Natural killer cell (primary cell): ENCODE measurements around the gene NHSL1. TPM values are rescaled to one million over a fixed set of nuclear protein-coding genes. Genes with fewer than 3 reads are reported as not detected.

Source experiments
- ATAC-seq, 3 donors: fragments of 150-1000 bp in 2 of 3; fragments of 200-7000 bp in 1 of 3; cut with Tn5 transposase; 1 replicate in 1 of 3; 2 replicates in 2 of 3; pipeline ENCODE4 v1.10.0; 2021; ENCODE audit warnings: mild to moderate bottlenecking in 2 of 3, moderate library complexity in 2 of 3
- DNase-seq, 2 donors: peaks; one replicate each; pipeline versions ENCODE4 v3.0.0 to v3.0.0-alpha.2; 2013 to 2021; ENCODE audit warnings: mixed read lengths in 1 of 2
- H3K27ac ChIP-seq: one replicate; pipeline ENCODE4 v1.5.1; 2013; ENCODE audit warnings: mild to moderate bottlenecking, low read length
- H3K27me3 ChIP-seq: one replicate; pipeline ENCODE4 v1.6.1; 2013; ENCODE audit warnings: low read length; ENCODE audit not compliant: control insufficient read depth, insufficient read depth
- H3K36me3 ChIP-seq: one replicate; pipeline ENCODE4 v1.6.1; 2013; ENCODE audit warnings: low read length; ENCODE audit not compliant: control insufficient read depth, insufficient read depth
- H3K4me1 ChIP-seq: one replicate; pipeline ENCODE4 v1.6.1; 2013; ENCODE audit warnings: low read length; ENCODE audit not compliant: control insufficient read depth, insufficient read depth
- H3K4me3 ChIP-seq: one replicate; pipeline ENCODE4 v1.5.1; 2013; ENCODE audit warnings: low read length
- H3K9me3 ChIP-seq: one replicate; pipeline ENCODE4 v1.6.1; 2013; ENCODE audit warnings: low read length; ENCODE audit not compliant: control insufficient read depth, insufficient read depth
- H3K27ac Mint-ChIP-seq, 2 donors: one replicate each; pipeline ENCODE4 v1.8.0; 2022; ENCODE audit warnings: mild to moderate bottlenecking in 2 of 2, mixed read lengths in 2 of 2, moderate library complexity in 1 of 2
- H3K27me3 Mint-ChIP-seq, 2 donors: one replicate each; pipeline ENCODE4 v1.8.0; 2022; ENCODE audit warnings: low read depth in 2 of 2, mixed read lengths in 2 of 2
- H3K36me3 Mint-ChIP-seq: one replicate; pipeline ENCODE4 v1.8.0; 2022; ENCODE audit warnings: mixed read lengths
- H3K4me1 Mint-ChIP-seq, 2 donors: one replicate each; pipeline ENCODE4 v1.8.0; 2022; ENCODE audit warnings: mixed read lengths in 2 of 2
- H3K4me3 Mint-ChIP-seq: one replicate; pipeline ENCODE4 v1.8.0; 2022; ENCODE audit warnings: mild to moderate bottlenecking, moderate library complexity, mixed read lengths
- H3K9me3 Mint-ChIP-seq, 2 donors: one replicate each; pipeline ENCODE4 v1.8.0; 2022; ENCODE audit warnings: mixed read lengths in 2 of 2
- CTCF ChIP-seq: fragments of 200-600 bp; IDR thresholded peaks from one replicate; pipeline ENCODE4 v1.8.0; 2022; ENCODE audit warnings: antibody characterized with exemption
- WGBS: methylation state at CpG from one replicate; pipeline ENCODE4 v1.1.7; 2013; ENCODE audit warnings: missing lambda C conversion rate; ENCODE audit not compliant: insufficient coverage; 5-methylcytosine and 5-hydroxymethylcytosine counted together
- intact Hi-C: fragments of 100-400 bp; cut with micrococcal nuclease; formaldehyde crosslinking; loops from one replicate; pipeline ENCODE4 v1.14.2; 2022
- total RNA-seq, 4 donors: library from RNA; stranded (reverse); fragments of 120-200 nt in 1 of 4; gene quantifications; one replicate each; pipeline versions ENCODE4 v1.2.3 to v1.2.4, GENCODE V29; 2013 to 2022

The NHSL1 gene
- total RNA-seq, 3 donors from 2014 or later (not counting 1 experiment from before 2014, with no cell fraction given): 0.38 to 0.75 (median 0.68) TPM

- no peaks in the 10 kb centered on the region for H3K9me3 ChIP-seq
- Mint-ChIP-seq H3K27ac (no peak overlapping the region), H3K36me3 (no peaks in the 10 kb centered on the region), H3K27me3 (peaks cover 5 to 6% of the 10 kb centered on the region in 2 donors), H3K4me1 (no peaks in the 10 kb centered on the region), H3K4me3 (no peak overlapping the region), H3K9me3 (no peaks in the 10 kb centered on the region)
- ATAC-seq: no peak
- TF ChIP-seq CTCF: no peak
- WGBS: 92% methylated on average over 29 of the region's 29 CpGs
- no peaks in the 10 kb centered on the region for H3K36me3 ChIP-seq
- H3K27me3 ChIP-seq: no peaks in the 10 kb centered on the region
- no peaks in the 10 kb centered on the region for H3K4me1 ChIP-seq
- no peak overlapping the region for H3K27ac ChIP-seq
- DNase-seq: no peak
- H3K4me3 ChIP-seq: no peak overlapping the region
- intact Hi-C loops: no loop called here
These were observed 68.7 kb downstream of the NHSL1 start for GRCh38 chr6:138430361-138431145.

- Histone ChIP-seq H3K4me1 (no peaks in the 10 kb centered on the region), H3K4me3 (no peak overlapping the region), H3K36me3 (no peaks in the 10 kb centered on the region), H3K27ac (no peak overlapping the region), H3K9me3 (no peaks in the 10 kb centered on the region), H3K27me3 (no peaks in the 10 kb centered on the region)
- Mint-ChIP-seq H3K4me3 (no peak overlapping the region), H3K36me3 (no peaks in the 10 kb centered on the region), H3K27me3 (peaks cover 6 to 7% of the 10 kb centered on the region in 2 donors), H3K27ac (no peak overlapping the region), H3K4me1 (no peaks in the 10 kb centered on the region), H3K9me3 (no peaks in the 10 kb centered on the region)
- ATAC-seq (no peak), DNase-seq (no peak)
- 96% methylated on average over 12 of the region's 12 CpGs for whole genome bisulfite sequencing
- no peak for TF ChIP-seq CTCF
- intact Hi-C loops: loop anchor here (1.0 to 2.0 kb wide), 2 partner anchors 88 to 163 kb away; no protein-coding TSS in a partner anchor
These were observed 69.5 kb downstream of the NHSL1 start for GRCh38 chr6:138429761-138430160.

GRCh38 chr6:138428944-138429598, 70.2 kb downstream of the NHSL1 start:
- no peak overlapping the region for H3K4me3 Mint-ChIP-seq
- Histone ChIP-seq H3K9me3 (no peaks in the 10 kb centered on the region), H3K4me1 (no peaks in the 10 kb centered on the region), H3K4me3 (no peak overlapping the region), H3K27ac (no peak overlapping the region), H3K36me3 (no peaks in the 10 kb centered on the region), H3K27me3 (no peaks in the 10 kb centered on the region)
- DNase-seq (peak in 1 of 2 donors; percentile 73), ATAC-seq (peak; percentile 59 to 62 (median 60))
- 47% methylated on average over 8 of the region's 8 CpGs for WGBS
- peaks cover 6 to 7% of the 10 kb centered on the region in 2 donors for H3K27me3 Mint-ChIP-seq
- TF ChIP-seq CTCF: peak; percentile 74
- no peak overlapping the region for H3K27ac Mint-ChIP-seq
- H3K36me3 Mint-ChIP-seq: no peaks in the 10 kb centered on the region
- H3K9me3 Mint-ChIP-seq: no peaks in the 10 kb centered on the region
- H3K4me1 Mint-ChIP-seq: no peaks in the 10 kb centered on the region
- intact Hi-C loops: loop anchor here (1.0 to 2.0 kb wide), 2 partner anchors 88 to 164 kb away; no protein-coding TSS in a partner anchor
